Measurements from ENCODE around the gene DHRS2. TPM values are rescaled to one million over a fixed set of nuclear protein-coding genes. Genes with fewer than 3 reads are reported as not detected.

The DHRS2 gene
- total RNA-seq, 4 donors from 2014 or later, result not detected

- no peaks in the 10 kb centered on the region for H3K9me3 ChIP-seq
- H3K27ac ChIP-seq, result peak overlapping the region; percentile 14 to 76 (median 48)
- H3K36me3 ChIP-seq, result no peaks in the 10 kb centered on the region
- 49 to 55% methylated on average over 3 to 6 of the region's 6 CpGs for WGBS, 2 donors (ENCODE audit: low coverage in 1 of 2)
- intact Hi-C loops (cut with DNase I; ENCODE audit: low total_unique reads), result no loop called here
- DNase-seq, result no peak
- in situ Hi-C loops (cut with MboI; ENCODE audit: low pct_ligation_motif_present in 1 of 4, low pct_unique_long_range_greater_than_20kb in 1 of 4, low sequenced_read_pairs in 3 of 4), result no loop called here
- TF ChIP-seq EP300 (IDR thresholded peaks at IDR 0.05; ENCODE audit: low read depth), result no peak
- TF ChIP-seq POLR2AphosphoS5 (IDR thresholded peaks at IDR 0.05), result no peak
- TF ChIP-seq CTCF (IDR thresholded peaks at IDR 0.05), result no peak
- TF ChIP-seq POLR2A (IDR thresholded peaks at IDR 0.05), result no peak
- peaks cover 0 to 59% (median 40%) of the 10 kb centered on the region in 4 donors for H3K4me1 ChIP-seq
- H3K27me3 ChIP-seq, result no peaks in the 10 kb centered on the region
- H3K4me3 ChIP-seq, result no peak overlapping the region
Measured at GRCh38 chr14:23613242-23614070, 22.7 kb upstream of the DHRS2 start.

GRCh38 chr14:23614395-23614828 lies 21.8 kb upstream of the DHRS2 start:
- no peak overlapping the region for H3K4me3 ChIP-seq
- 72% methylated on average over 2 of the region's 2 CpGs; no CpG with 5 or more reads in 1 of the 2 donors for WGBS, 2 donors (ENCODE audit: low coverage in 1 of 2)
- in situ Hi-C loops (cut with MboI; ENCODE audit: low pct_ligation_motif_present in 1 of 4, low pct_unique_long_range_greater_than_20kb in 1 of 4, low sequenced_read_pairs in 3 of 4) (no loop called here), intact Hi-C loops (cut with DNase I; ENCODE audit: low total_unique reads) (no loop called here)
- peaks cover 0 to 53% (median 36%) of the 10 kb centered on the region in 4 donors for H3K4me1 ChIP-seq
- no peaks in the 10 kb centered on the region for H3K36me3 ChIP-seq
- no peaks in the 10 kb centered on the region for H3K27me3 ChIP-seq
- no peak for DNase-seq
- peak overlapping the region in 3 of 4 donors; percentile 46 to 76 (median 51) for H3K27ac ChIP-seq
- TF ChIP-seq POLR2A (IDR thresholded peaks at IDR 0.05), result no peak
- TF ChIP-seq EP300 (IDR thresholded peaks at IDR 0.05; ENCODE audit: low read depth), result no peak
- no peak for TF ChIP-seq CTCF (IDR thresholded peaks at IDR 0.05)
- TF ChIP-seq POLR2AphosphoS5 (IDR thresholded peaks at IDR 0.05), result no peak
- H3K9me3 ChIP-seq, result no peaks in the 10 kb centered on the region

GRCh38 chr14:23615856-23616255 lies 20.3 kb upstream of the DHRS2 start:
- Histone ChIP-seq H3K4me3 (no peak overlapping the region), H3K27ac (no peak overlapping the region), H3K4me1 (peaks cover 0 to 40% (median 23%) of the 10 kb centered on the region in 4 donors), H3K36me3 (no peaks in the 10 kb centered on the region), H3K27me3 (no peaks in the 10 kb centered on the region), H3K9me3 (no peaks in the 10 kb centered on the region)
- no peak for DNase-seq
- TF ChIP-seq POLR2AphosphoS5 (IDR thresholded peaks at IDR 0.05), result no peak
- no peak for TF ChIP-seq CTCF (IDR thresholded peaks at IDR 0.05)
- no peak for TF ChIP-seq POLR2A (IDR thresholded peaks at IDR 0.05)
- no peak for TF ChIP-seq EP300 (IDR thresholded peaks at IDR 0.05; ENCODE audit: low read depth)
- in situ Hi-C loops (cut with MboI; ENCODE audit: low pct_ligation_motif_present in 1 of 4, low pct_unique_long_range_greater_than_20kb in 1 of 4, low sequenced_read_pairs in 3 of 4), result no loop called here
- 64 to 66% methylated on average over 5 of the region's 5 CpGs for WGBS, 2 donors (ENCODE audit: low coverage in 1 of 2)
- intact Hi-C loops (cut with DNase I; ENCODE audit: low total_unique reads), result no loop called here

- in situ Hi-C loops (cut with MboI; ENCODE audit: low pct_ligation_motif_present in 1 of 4, low pct_unique_long_range_greater_than_20kb in 1 of 4, low sequenced_read_pairs in 3 of 4) (no loop called here), intact Hi-C loops (cut with DNase I; ENCODE audit: low total_unique reads) (no loop called here)
- no peak overlapping the region for H3K27ac ChIP-seq
- no peak overlapping the region for H3K4me3 ChIP-seq
- no peaks in the 10 kb centered on the region for H3K27me3 ChIP-seq
- H3K9me3 ChIP-seq, result no peaks in the 10 kb centered on the region
- H3K4me1 ChIP-seq, result peaks cover 0 to 24% (median 13%) of the 10 kb centered on the region in 4 donors
- TF ChIP-seq EP300 (IDR thresholded peaks at IDR 0.05; ENCODE audit: low read depth) (no peak), POLR2AphosphoS5 (IDR thresholded peaks at IDR 0.05) (no peak), CTCF (IDR thresholded peaks at IDR 0.05) (no peak), POLR2A (IDR thresholded peaks at IDR 0.05) (no peak)
- DNase-seq, result no peak
- 86 to 100% methylated on average over 1 of the region's 1 CpG for WGBS, 2 donors (ENCODE audit: low coverage in 1 of 2)
- H3K36me3 ChIP-seq, result no peaks in the 10 kb centered on the region
Measured at GRCh38 chr14:23617539-23617938, 18.6 kb upstream of the DHRS2 start.
